ENCODE data around the gene MYOD1.

Gene MYOD1

DNA sequence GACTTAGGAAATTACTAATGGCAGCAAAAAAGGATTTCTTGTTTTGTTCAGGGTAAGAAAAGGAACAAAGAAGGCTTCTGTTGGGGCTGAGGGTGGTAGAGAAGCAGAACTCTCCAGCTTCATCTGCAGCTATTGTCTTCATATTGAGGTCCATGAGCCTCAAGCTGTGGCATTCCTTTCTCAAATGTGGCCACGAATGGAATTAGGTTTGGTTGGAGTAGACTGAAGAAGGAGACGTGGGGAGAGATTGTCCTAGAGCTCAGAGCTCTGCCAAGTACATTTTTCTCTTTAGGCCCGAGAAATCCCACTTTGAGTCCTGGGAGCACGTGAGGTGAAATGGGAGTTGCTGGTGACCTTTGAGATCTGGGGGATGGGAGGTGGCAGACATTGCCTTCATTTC lies 25.8 kb upstream of the MYOD1 start:
- Histone ChIP-seq H3K23ac (ENCODE audit: low read depth, low read length, poor library complexity) (no peak overlapping the region), H3K9ac (ENCODE audit: low read depth, low read length, poor library complexity) (no peak overlapping the region), H2BK120ac (ENCODE audit: low read depth, low read length) (no peak overlapping the region), H3K4me1 (ENCODE audit: control insufficient read depth in 2 of 2, insufficient read depth in 1 of 2, low read depth in 1 of 2, low read length in 2 of 2) (peaks cover 0 to 2% of the 10 kb centered on the region in 2 donors), H2BK5ac (ENCODE audit: low read length) (no peak overlapping the region), H3K36me3 (replicated peaks in 1 of 2; ENCODE audit: control insufficient read depth in 2 of 2, insufficient read depth in 2 of 2, low read length in 2 of 2) (no peaks in the 10 kb centered on the region), H4K8ac (ENCODE audit: low read depth, low read length) (no peak overlapping the region), H2AFZ (ENCODE audit: low read length) (no peak overlapping the region), H2BK12ac (ENCODE audit: low read length) (no peak overlapping the region), H3K27ac (replicated peaks; ENCODE audit: low read length) (no peak overlapping the region), H4K91ac (ENCODE audit: low read depth, low read length, poor library complexity) (no peak overlapping the region), H3K4ac (ENCODE audit: low read length) (no peak overlapping the region), H2AK5ac (ENCODE audit: low read depth, low read length) (no peak overlapping the region), H3K4me2 (ENCODE audit: insufficient read depth, low read length, poor library complexity, severe bottlenecking) (no peak overlapping the region), H3K27me3 (ENCODE audit: control insufficient read depth in 3 of 3, insufficient read depth in 3 of 3, low read depth in 1 of 3, low read length in 3 of 3) (peaks cover 3 to 93% (median 27%) of the 10 kb centered on the region in 3 experiments), H3K9me3 (replicated peaks in 1 of 2; ENCODE audit: control insufficient read depth in 2 of 2, insufficient read depth in 1 of 2, low read depth in 1 of 2, low read length in 2 of 2) (no peaks in the 10 kb centered on the region), H3K4me3 (ENCODE audit: low read length in 2 of 2) (no peak overlapping the region), H3K79me1 (ENCODE audit: low read depth, low read length) (no peaks in the 10 kb centered on the region), H2BK15ac (ENCODE audit: low read length) (no peak overlapping the region), H3K14ac (ENCODE audit: low read length) (no peak overlapping the region), H3K18ac (ENCODE audit: low read length) (no peak overlapping the region)
- DNase-seq (ENCODE audit: low spot score): no peak
- no CpG with 5 or more reads among the region's 4 CpGs for WGBS, 2 donors (ENCODE audit: extremely low coverage in 2 of 2, insufficient read length in 2 of 2, insufficient replicate concordance in 1 of 2)

DNA sequence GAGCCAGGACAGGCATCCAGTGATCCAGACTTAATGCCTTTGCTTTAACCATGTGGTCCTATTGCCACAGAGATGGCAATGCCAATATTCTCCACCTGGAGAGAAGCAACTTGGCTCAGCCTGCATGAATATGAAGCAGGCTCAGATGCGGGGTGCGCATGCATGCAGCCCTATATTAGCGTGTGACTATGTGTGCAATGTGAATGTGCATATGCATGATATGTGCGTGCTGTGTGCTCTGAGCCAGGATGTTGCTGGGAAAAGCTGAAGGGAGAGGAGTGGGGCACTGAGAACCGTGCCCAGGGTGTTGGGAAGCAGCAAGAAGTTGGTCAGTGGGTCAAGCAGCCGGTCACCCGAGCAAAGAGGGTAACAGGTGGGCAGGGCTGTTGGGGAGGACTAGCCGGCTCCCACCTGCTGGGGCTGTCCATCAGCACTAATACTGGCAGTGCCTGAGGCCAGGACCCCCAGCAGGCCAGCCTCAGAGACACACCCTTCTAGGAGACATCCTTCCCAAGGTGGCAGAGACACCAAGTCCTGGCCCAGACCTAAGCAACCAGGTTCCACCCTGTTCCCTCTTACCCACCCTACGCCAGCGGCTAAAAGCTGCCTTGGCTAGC lies 24.8 kb upstream of the MYOD1 start:
- Histone ChIP-seq H3K18ac (ENCODE audit: low read length) (no peak overlapping the region), H2AFZ (ENCODE audit: low read length) (no peak overlapping the region), H3K4me1 (ENCODE audit: control insufficient read depth in 2 of 2, insufficient read depth in 1 of 2, low read depth in 1 of 2, low read length in 2 of 2) (peaks cover 0 to 2% of the 10 kb centered on the region in 2 donors), H3K4me2 (ENCODE audit: insufficient read depth, low read length, poor library complexity, severe bottlenecking) (no peak overlapping the region), H4K91ac (ENCODE audit: low read depth, low read length, poor library complexity) (no peak overlapping the region), H3K14ac (ENCODE audit: low read length) (no peak overlapping the region), H3K9ac (ENCODE audit: low read depth, low read length, poor library complexity) (no peak overlapping the region), H2BK5ac (ENCODE audit: low read length) (no peak overlapping the region), H2BK120ac (ENCODE audit: low read depth, low read length) (no peak overlapping the region), H4K8ac (ENCODE audit: low read depth, low read length) (no peak overlapping the region), H3K23ac (ENCODE audit: low read depth, low read length, poor library complexity) (peak overlapping the region; percentile 12), H3K4me3 (ENCODE audit: low read length in 2 of 2) (no peak overlapping the region), H3K79me1 (ENCODE audit: low read depth, low read length) (no peaks in the 10 kb centered on the region), H3K9me3 (replicated peaks in 1 of 2; ENCODE audit: control insufficient read depth in 2 of 2, insufficient read depth in 1 of 2, low read depth in 1 of 2, low read length in 2 of 2) (no peaks in the 10 kb centered on the region), H2BK15ac (ENCODE audit: low read length) (no peak overlapping the region), H3K4ac (ENCODE audit: low read length) (no peak overlapping the region), H3K27ac (replicated peaks; ENCODE audit: low read length) (no peak overlapping the region), H3K27me3 (ENCODE audit: control insufficient read depth in 3 of 3, insufficient read depth in 3 of 3, low read depth in 1 of 3, low read length in 3 of 3) (peaks cover 3 to 82% (median 27%) of the 10 kb centered on the region in 3 experiments), H2AK5ac (ENCODE audit: low read depth, low read length) (no peak overlapping the region), H3K36me3 (replicated peaks in 1 of 2; ENCODE audit: control insufficient read depth in 2 of 2, insufficient read depth in 2 of 2, low read length in 2 of 2) (no peaks in the 10 kb centered on the region), H2BK12ac (ENCODE audit: low read length) (no peak overlapping the region)
- no peak for DNase-seq (ENCODE audit: low spot score)
- WGBS, 2 donors (ENCODE audit: extremely low coverage in 2 of 2, insufficient read length in 2 of 2, insufficient replicate concordance in 1 of 2): no CpG with 5 or more reads among the region's 10 CpGs

DNA sequence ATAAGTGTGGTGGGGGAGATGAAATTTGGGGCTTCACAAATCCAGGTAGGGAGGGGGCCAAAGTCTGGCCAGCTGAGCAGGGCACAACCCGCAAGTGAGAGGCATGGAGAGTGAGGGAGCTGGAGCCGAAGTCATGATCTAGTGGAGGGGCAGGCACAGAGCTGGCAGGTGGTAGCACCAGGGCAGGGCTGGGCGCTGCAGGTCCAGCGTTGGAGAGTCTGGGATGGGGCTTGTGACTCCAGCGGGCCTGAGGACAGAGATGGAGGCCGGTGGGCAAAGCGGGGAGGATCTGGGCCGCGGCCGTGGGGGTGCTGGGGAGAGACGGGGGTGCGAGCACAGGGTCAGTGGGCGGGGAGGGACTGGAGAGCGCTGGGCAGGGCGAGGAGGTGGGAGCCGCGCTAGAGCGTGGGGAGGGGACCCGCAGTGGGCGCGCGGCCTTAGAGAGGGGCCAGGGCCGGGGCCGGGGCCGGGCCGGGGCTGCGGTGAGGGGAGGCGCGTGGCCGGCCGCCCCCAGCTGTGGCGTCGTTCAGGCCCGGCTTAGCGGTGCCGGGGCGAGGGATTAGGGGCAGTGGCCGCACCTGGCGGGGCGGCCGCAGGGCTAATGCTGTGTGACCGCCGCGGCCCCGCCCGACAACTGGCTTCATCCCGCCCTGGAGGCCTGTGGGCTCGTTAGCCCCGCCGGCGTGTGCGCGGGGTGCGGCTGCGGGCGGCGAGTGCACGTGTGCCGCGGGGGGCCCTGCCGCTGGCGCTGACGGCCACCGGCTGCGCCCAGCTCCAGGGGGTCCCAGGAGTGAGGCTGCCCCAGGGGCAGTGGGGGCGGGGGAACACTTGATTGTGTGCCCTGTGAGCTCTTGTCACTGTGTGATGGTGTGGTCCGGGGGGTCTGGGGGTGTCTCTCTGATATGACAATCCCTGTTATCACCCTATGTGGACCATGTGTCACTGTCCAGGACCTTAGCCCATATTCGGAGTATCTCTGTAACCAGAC lies 23.6 kb upstream of the MYOD1 start:
- H2BK12ac ChIP-seq (ENCODE audit: low read length): no peak overlapping the region
- no peak overlapping the region for H3K27ac ChIP-seq (replicated peaks; ENCODE audit: low read length)
- H3K4me1 ChIP-seq (ENCODE audit: control insufficient read depth in 2 of 2, insufficient read depth in 1 of 2, low read depth in 1 of 2, low read length in 2 of 2): peaks cover 0 to 2% of the 10 kb centered on the region in 2 donors
- no peaks in the 10 kb centered on the region for H3K79me1 ChIP-seq (ENCODE audit: low read depth, low read length)
- peak overlapping the region; percentile 78 for H3K18ac ChIP-seq (ENCODE audit: low read length)
- peak overlapping the region; percentile 76 for H4K91ac ChIP-seq (ENCODE audit: low read depth, low read length, poor library complexity)
- H2BK120ac ChIP-seq (ENCODE audit: low read depth, low read length): no peak overlapping the region
- no CpG with 5 or more reads among the region's 68 CpGs for WGBS, 2 donors (ENCODE audit: extremely low coverage in 2 of 2, insufficient read length in 2 of 2, insufficient replicate concordance in 1 of 2)
- peak overlapping the region; percentile 65 for H3K14ac ChIP-seq (ENCODE audit: low read length)
- H3K23ac ChIP-seq (ENCODE audit: low read depth, low read length, poor library complexity): peak overlapping the region; percentile 38
- no peaks in the 10 kb centered on the region for H3K9me3 ChIP-seq (replicated peaks in 1 of 2; ENCODE audit: control insufficient read depth in 2 of 2, insufficient read depth in 1 of 2, low read depth in 1 of 2, low read length in 2 of 2)
- H3K27me3 ChIP-seq (ENCODE audit: control insufficient read depth in 3 of 3, insufficient read depth in 3 of 3, low read depth in 1 of 3, low read length in 3 of 3): peaks cover 3 to 71% (median 27%) of the 10 kb centered on the region in 3 experiments
- H3K4me2 ChIP-seq (ENCODE audit: insufficient read depth, low read length, poor library complexity, severe bottlenecking): peak overlapping the region; percentile 73
- H2AFZ ChIP-seq (ENCODE audit: low read length): peak overlapping the region; percentile 68
- peak overlapping the region; percentile 27 for H2BK5ac ChIP-seq (ENCODE audit: low read length)
- peak overlapping the region; percentile 26 for H3K9ac ChIP-seq (ENCODE audit: low read depth, low read length, poor library complexity)
- peak overlapping the region in 1 of 2 donors; percentile 12 for H3K4me3 ChIP-seq (ENCODE audit: low read length in 2 of 2)
- H3K36me3 ChIP-seq (replicated peaks in 1 of 2; ENCODE audit: control insufficient read depth in 2 of 2, insufficient read depth in 2 of 2, low read length in 2 of 2): no peaks in the 10 kb centered on the region
- no peak overlapping the region for H4K8ac ChIP-seq (ENCODE audit: low read depth, low read length)
- no peak for DNase-seq (ENCODE audit: low spot score)
- H2BK15ac ChIP-seq (ENCODE audit: low read length): no peak overlapping the region
- peak overlapping the region; percentile 56 for H2AK5ac ChIP-seq (ENCODE audit: low read depth, low read length)
- no peak overlapping the region for H3K4ac ChIP-seq (ENCODE audit: low read length)

DNA sequence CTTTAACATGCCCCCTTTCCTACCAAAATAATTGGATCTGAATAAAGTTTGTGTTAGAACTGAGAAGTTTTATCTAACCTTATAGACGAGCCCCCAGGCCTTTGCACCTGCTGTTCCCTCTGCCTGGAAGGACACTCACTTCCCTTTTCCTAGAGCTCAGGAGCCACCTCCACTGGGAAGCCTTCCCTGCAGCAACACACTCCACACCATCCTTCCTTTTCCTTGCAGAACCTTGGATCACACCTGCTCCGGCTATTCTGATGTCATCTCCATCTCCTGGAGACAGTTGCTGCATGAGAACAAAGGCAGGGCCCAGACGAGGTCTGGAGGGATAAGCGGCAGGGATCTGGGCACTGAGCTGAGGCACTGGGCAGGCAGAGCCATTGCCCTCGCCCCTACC lies 22.6 kb upstream of the MYOD1 start:
- Histone ChIP-seq H3K4ac (ENCODE audit: low read length) (peak overlapping the region; percentile 28), H3K18ac (ENCODE audit: low read length) (no peak overlapping the region), H2BK15ac (ENCODE audit: low read length) (no peak overlapping the region), H2AFZ (ENCODE audit: low read length) (no peak overlapping the region), H2BK5ac (ENCODE audit: low read length) (no peak overlapping the region), H4K91ac (ENCODE audit: low read depth, low read length, poor library complexity) (no peak overlapping the region), H3K27me3 (ENCODE audit: control insufficient read depth in 3 of 3, insufficient read depth in 3 of 3, low read depth in 1 of 3, low read length in 3 of 3) (peaks cover 3 to 65% (median 27%) of the 10 kb centered on the region in 3 experiments), H2BK120ac (ENCODE audit: low read depth, low read length) (no peak overlapping the region), H4K8ac (ENCODE audit: low read depth, low read length) (no peak overlapping the region), H3K79me1 (ENCODE audit: low read depth, low read length) (no peaks in the 10 kb centered on the region), H3K4me2 (ENCODE audit: insufficient read depth, low read length, poor library complexity, severe bottlenecking) (no peak overlapping the region), H3K23ac (ENCODE audit: low read depth, low read length, poor library complexity) (peak overlapping the region; percentile 11), H3K27ac (replicated peaks; ENCODE audit: low read length) (no peak overlapping the region), H2BK12ac (ENCODE audit: low read length) (peak overlapping the region; percentile 65), H3K4me3 (ENCODE audit: low read length in 2 of 2) (no peak overlapping the region), H2AK5ac (ENCODE audit: low read depth, low read length) (no peak overlapping the region), H3K4me1 (ENCODE audit: control insufficient read depth in 2 of 2, insufficient read depth in 1 of 2, low read depth in 1 of 2, low read length in 2 of 2) (peaks cover 0 to 2% of the 10 kb centered on the region in 2 donors), H3K9me3 (replicated peaks in 1 of 2; ENCODE audit: control insufficient read depth in 2 of 2, insufficient read depth in 1 of 2, low read depth in 1 of 2, low read length in 2 of 2) (no peaks in the 10 kb centered on the region), H3K36me3 (replicated peaks in 1 of 2; ENCODE audit: control insufficient read depth in 2 of 2, insufficient read depth in 2 of 2, low read length in 2 of 2) (no peaks in the 10 kb centered on the region), H3K14ac (ENCODE audit: low read length) (no peak overlapping the region), H3K9ac (ENCODE audit: low read depth, low read length, poor library complexity) (no peak overlapping the region)
- no peak for DNase-seq (ENCODE audit: low spot score)
- no CpG with 5 or more reads among the region's 5 CpGs for WGBS, 2 donors (ENCODE audit: extremely low coverage in 2 of 2, insufficient read length in 2 of 2, insufficient replicate concordance in 1 of 2)

Measured in neuronal stem cell (in vitro differentiated cells).